ENCODE results near the gene ZNF282. TPM values are rescaled to one million over a fixed set of nuclear protein-coding genes. Genes with fewer than 3 reads are reported as not detected.

The ZNF282 gene
- total and polyA plus RNA-seq, 9 of the 15 experiments (the other 6 are each of a cell fraction or from before 2014, with no cell fraction given): 0.76 to 58.6 (median 17.4) TPM

- Histone ChIP-seq H3K9me3 (replicated peaks; ENCODE audit: control insufficient read depth, insufficient read depth, low read depth, low read length) (no peaks in the 10 kb centered on the region), H3K9ac (ENCODE audit: insufficient read depth in 1 of 2, low read depth in 2 of 2, low read length in 2 of 2) (no peak overlapping the region), H3K4me2 (ENCODE audit: insufficient read depth, low read length) (no peak overlapping the region), H4K20me1 (replicated peaks; ENCODE audit: control insufficient read depth, insufficient read depth, low read length) (no peaks in the 10 kb centered on the region), H3K36me3 (ENCODE audit: control insufficient read depth, insufficient read depth, low read length) (peaks cover 65% of the 10 kb centered on the region), H2AFZ (ENCODE audit: low read depth, low read length) (no peak overlapping the region), H3K27ac (ENCODE audit: extremely low read depth, low read depth, low read length) (no peak overlapping the region), H3K4me1 (replicated peaks in 1 of 2; ENCODE audit: control insufficient read depth in 2 of 2, insufficient read depth in 2 of 2, low read length in 2 of 2) (peaks cover 0 to 4% of the 10 kb centered on the region in 2 experiments; a peak in 1 of 5 replicates), H3K4me3 (no peak overlapping the region), H3K79me2 (ENCODE audit: control insufficient read depth, insufficient read depth, low read length) (no peaks in the 10 kb centered on the region), H3K27me3 (ENCODE audit: control insufficient read depth in 2 of 2, insufficient read depth in 2 of 2, low read length in 2 of 2) (no peaks in the 10 kb centered on the region), H3K9me1 (ENCODE audit: control insufficient read depth, insufficient read depth, low read length) (no peaks in the 10 kb centered on the region)
- peak; percentile 36; the same call in 1 of the 2 replicates for TF ChIP-seq POLR2A (conservative IDR thresholded peaks at IDR 0.05)
- 0 out of 2 replicates have a peak, but pooled peaks have one; percentile 17 for TF ChIP-seq PHF8 (IDR thresholded peaks at IDR 0.05; ENCODE audit: borderline replicate concordance, low read length)
- no peak for TF ChIP-seq ZFP30 (CRISPR knock-in tag; IDR thresholded peaks at IDR 0.05; ENCODE audit: borderline replicate concordance)
- TF ChIP-seq BRD4 (IDR thresholded peaks at IDR 0.05): no peak
- TF ChIP-seq POLR2AphosphoS5 (IDR thresholded peaks at IDR 0.05; ENCODE audit: control insufficient read depth, insufficient read depth, low read depth, low read length): 0 out of 2 replicates have a peak, but pooled peaks have one; percentile 15
- FAIRE-seq (no peak), ATAC-seq (no peak), DNase-seq (ENCODE audit: extremely low read depth in 1 of 4, low spot score in 3 of 4) (no peak)
- TSS peak; percentile 31 for BruUV-seq (replicated peaks)
- ChIA-PET CTCF (ENCODE audit: low intra/inter-chr PET ratio) (no interaction called here), POLR2A (interaction anchor here (0.8 to 1.2 kb wide), 5 partner anchors 10 to 182 kb away, joined by 3 to 5 read pairs (median 4); partner anchors contain the start of gene ZNF282)
- in situ Hi-C loops (cut with MboI) (no loop called here), intact Hi-C loops (cut with micrococcal nuclease) (no loop called here)
Measured at GRCh38 chr7:149180722-149181449, 14.5 kb upstream of the ZNF282 start.

GRCh38 chr7:149181450-149181790 lies 13.9 kb upstream of the ZNF282 start:
- ATAC-seq (no peak), DNase-seq (ENCODE audit: extremely low read depth in 1 of 4, low spot score in 3 of 4) (no peak), FAIRE-seq (no peak)
- no peak overlapping the region for H3K4me2 ChIP-seq (ENCODE audit: insufficient read depth, low read length)
- intact Hi-C loops (cut with micrococcal nuclease): no loop called here
- no peak overlapping the region for H3K27ac ChIP-seq (ENCODE audit: extremely low read depth, low read depth, low read length)
- H3K9me3 ChIP-seq (replicated peaks; ENCODE audit: control insufficient read depth, insufficient read depth, low read depth, low read length): no peaks in the 10 kb centered on the region
- H4K20me1 ChIP-seq (replicated peaks; ENCODE audit: control insufficient read depth, insufficient read depth, low read length): no peaks in the 10 kb centered on the region
- no peak overlapping the region for H2AFZ ChIP-seq (ENCODE audit: low read depth, low read length)
- no peaks in the 10 kb centered on the region for H3K9me1 ChIP-seq (ENCODE audit: control insufficient read depth, insufficient read depth, low read length)
- no peak overlapping the region for H3K9ac ChIP-seq (ENCODE audit: insufficient read depth in 1 of 2, low read depth in 2 of 2, low read length in 2 of 2)
- ChIA-PET POLR2A (interaction anchor here (0.8 to 2.9 kb wide), 3 partner anchors 10 to 182 kb away, joined by 3 to 12 read pairs (median 4); partner anchors contain the start of gene ZNF282), CTCF (ENCODE audit: low intra/inter-chr PET ratio) (no interaction called here)
- peaks cover 0 to 4% of the 10 kb centered on the region in 2 experiments; a peak in 1 of 5 replicates for H3K4me1 ChIP-seq (replicated peaks in 1 of 2; ENCODE audit: control insufficient read depth in 2 of 2, insufficient read depth in 2 of 2, low read length in 2 of 2)
- peaks cover 59% of the 10 kb centered on the region for H3K36me3 ChIP-seq (ENCODE audit: control insufficient read depth, insufficient read depth, low read length)
- H3K4me3 ChIP-seq: no peak overlapping the region
- no TSS peak for BruUV-seq (replicated peaks)
- H3K27me3 ChIP-seq (ENCODE audit: control insufficient read depth in 2 of 2, insufficient read depth in 2 of 2, low read length in 2 of 2): no peaks in the 10 kb centered on the region
- in situ Hi-C loops (cut with MboI): no loop called here
- no peaks in the 10 kb centered on the region for H3K79me2 ChIP-seq (ENCODE audit: control insufficient read depth, insufficient read depth, low read length)
- TF ChIP-seq PRDM10 (IDR thresholded peaks at IDR 0.05; ENCODE audit: partially characterized antibody): no peak
- TF ChIP-seq, protein P1, sequence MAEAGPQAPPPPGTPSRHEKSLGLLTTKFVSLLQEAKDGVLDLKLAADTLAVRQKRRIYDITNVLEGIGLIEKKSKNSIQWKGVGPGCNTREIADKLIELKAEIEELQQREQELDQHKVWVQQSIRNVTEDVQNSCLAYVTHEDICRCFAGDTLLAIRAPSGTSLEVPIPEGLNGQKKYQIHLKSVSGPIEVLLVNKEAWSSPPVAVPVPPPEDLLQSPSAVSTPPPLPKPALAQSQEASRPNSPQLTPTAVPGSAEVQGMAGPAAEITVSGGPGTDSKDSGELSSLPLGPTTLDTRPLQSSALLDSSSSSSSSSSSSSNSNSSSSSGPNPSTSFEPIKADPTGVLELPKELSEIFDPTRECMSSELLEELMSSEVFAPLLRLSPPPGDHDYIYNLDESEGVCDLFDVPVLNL (CRISPR knock-in tag; IDR thresholded peaks at IDR 0.05; ENCODE audit: low read depth): no peak
- no peak for TF ChIP-seq EZH2 (IDR thresholded peaks at IDR 0.05; ENCODE audit: borderline replicate concordance, low read depth, low read length)
- no peak for TF ChIP-seq ZNF695 (CRISPR knock-in tag; IDR thresholded peaks at IDR 0.05)
